ENCODE measurements around the gene HES3.
A peak's percentile ranks its signal among the peaks of the same experiment; 100 is the strongest.
"Not testable (repeated sequence)": the region's sequence is repeated elsewhere in the genome, so short reads cannot be mapped to it uniquely, and the experiment has no call there.

HES3 gene

DNA sequence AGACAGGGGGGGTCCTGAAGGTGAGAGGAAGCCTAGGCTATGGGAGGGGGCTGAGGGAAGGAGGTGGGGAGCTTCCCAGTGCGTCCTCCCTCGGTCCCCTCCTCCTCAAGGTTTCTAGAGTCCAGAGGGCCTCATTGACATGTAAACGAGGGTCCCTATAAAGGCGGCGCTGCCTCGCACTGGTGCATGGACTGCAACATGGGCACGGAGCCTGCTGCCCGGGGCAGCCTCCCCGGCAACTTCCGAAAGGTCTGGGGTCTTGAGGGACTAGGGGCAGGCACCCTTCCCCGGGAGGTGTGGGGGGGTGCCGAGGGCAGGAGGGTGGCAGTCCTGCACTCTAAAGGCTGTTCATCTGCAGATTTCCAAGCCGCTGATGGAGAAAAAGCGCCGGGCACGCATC lies at the start of gene HES3:
HES3 (plus strand) TSS at position 187 of the 400 bp plus-strand sequence; CDS start at position 374, 187 bp downstream.
- no peak for DNase-seq

DNA sequence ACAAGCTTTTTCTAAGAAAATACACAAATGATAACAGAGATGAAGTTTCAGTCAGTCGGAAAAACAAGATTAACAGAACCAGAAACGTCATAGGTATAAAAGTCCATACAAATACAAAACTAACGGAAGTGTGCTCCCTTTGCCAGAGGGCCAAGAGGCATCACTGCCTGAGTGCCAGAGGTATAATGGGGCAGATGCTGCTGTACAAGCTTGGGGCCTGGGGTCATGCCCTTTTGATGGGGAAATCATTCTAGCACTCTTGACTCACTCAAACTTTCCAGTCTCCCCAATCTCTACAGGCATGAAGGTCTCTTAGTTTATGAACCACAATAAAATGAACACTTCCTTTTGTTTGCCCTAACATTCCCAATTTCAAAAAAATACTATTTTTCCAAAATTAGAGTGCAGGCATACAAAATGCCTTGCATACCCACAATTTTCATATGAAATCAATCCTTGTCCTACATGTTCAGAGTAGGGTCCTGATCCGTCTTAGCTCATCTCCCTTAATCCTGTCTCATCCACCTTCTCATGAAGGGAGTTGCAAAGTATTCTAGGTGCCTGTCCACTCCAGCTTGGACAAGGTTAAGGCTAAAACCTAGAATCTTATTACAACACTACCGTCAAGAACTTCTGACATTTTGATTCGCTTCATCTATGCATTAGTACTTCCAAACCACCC lies 46.1 kb upstream of the HES3 start:
- DNase-seq: no peak

GRCh38 chr1:6198646-6199297 lies 45.2 kb upstream of the HES3 start:
- DNase-seq: peak; percentile 37 to 46

GRCh38 chr1:6199298-6200187 lies 44.4 kb upstream of the HES3 start, which contains the start of gene RPL22:
Gene RPL22, minus strand, starts transcription at chr1:6199595. Its CDS starts 22 bp downstream, at chr1:6199573.
- DNase-seq: peak; percentile 98

DNA sequence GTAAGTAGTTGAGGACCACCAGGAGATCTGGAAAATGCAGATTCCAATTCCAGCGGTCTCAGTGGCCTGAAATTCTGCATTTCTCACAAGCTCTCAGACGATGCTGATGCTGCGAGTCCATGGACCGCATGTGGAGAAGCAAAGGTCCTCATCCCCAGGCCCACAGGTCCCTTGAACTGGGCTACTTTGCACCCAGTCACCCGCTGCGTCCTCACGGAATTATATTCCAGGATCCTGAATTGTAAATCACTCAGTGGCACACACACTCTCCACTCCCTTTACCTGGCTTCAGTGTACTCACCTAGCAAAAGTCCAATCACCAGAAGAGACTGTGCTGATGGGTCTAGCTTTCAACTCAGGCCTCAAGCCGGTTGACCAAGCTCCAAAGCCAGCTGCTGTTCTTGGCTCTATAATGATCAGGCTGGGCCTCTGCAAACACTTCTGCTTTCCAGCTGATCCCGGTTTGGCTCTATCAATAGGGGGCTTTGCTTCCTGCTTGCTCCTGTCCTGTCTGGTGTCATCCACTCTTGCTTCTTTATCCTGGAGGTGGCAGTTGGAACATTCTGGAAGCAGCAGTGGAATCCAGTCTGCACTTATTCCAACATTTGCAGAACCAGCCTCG lies 43.7 kb upstream of the HES3 start:
- no peak for DNase-seq

- DNase-seq: no peak
These were observed 41.7 kb upstream of the HES3 start for GRCh38 chr1:6202256-6202655.

GRCh38 chr1:6205849-6206519 lies 38.0 kb upstream of the HES3 start, which contains the start of gene RNF207:
Gene RNF207, plus strand, starts transcription at chr1:6206119. Its CDS starts 417 bp downstream, at chr1:6206536.
- peak; percentile 76 to 80 for DNase-seq

DNA sequence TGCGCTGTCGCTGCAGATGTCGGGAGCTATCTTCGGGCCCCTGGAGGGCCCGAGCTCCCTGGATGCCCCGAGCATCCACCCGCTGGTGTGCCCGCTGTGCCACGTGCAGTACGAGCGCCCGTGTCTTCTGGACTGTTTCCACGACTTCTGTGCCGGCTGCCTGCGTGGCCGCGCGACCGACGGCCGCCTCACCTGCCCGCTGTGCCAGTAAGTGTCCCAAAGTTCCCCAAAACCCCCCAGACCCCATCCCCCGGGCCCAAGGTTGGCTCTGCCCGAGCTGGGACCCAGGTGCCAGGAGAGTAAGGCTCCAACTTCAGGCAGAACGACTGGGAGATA lies 37.5 kb upstream of the HES3 start:
- no peak for DNase-seq

GRCh38 chr1:6207075-6207885 lies 36.7 kb upstream of the HES3 start:
- no peak for DNase-seq

- DNase-seq: no peak
These were observed 36.1 kb upstream of the HES3 start for GRCh38 chr1:6207921-6208320.

GRCh38 chr1:6208723-6209660 lies 35.0 kb upstream of the HES3 start:
- peak; percentile 26 to 49 for DNase-seq

GRCh38 chr1:6209661-6210580 lies 34.1 kb upstream of the HES3 start:
- peak; percentile 31 to 33 for DNase-seq

DNA sequence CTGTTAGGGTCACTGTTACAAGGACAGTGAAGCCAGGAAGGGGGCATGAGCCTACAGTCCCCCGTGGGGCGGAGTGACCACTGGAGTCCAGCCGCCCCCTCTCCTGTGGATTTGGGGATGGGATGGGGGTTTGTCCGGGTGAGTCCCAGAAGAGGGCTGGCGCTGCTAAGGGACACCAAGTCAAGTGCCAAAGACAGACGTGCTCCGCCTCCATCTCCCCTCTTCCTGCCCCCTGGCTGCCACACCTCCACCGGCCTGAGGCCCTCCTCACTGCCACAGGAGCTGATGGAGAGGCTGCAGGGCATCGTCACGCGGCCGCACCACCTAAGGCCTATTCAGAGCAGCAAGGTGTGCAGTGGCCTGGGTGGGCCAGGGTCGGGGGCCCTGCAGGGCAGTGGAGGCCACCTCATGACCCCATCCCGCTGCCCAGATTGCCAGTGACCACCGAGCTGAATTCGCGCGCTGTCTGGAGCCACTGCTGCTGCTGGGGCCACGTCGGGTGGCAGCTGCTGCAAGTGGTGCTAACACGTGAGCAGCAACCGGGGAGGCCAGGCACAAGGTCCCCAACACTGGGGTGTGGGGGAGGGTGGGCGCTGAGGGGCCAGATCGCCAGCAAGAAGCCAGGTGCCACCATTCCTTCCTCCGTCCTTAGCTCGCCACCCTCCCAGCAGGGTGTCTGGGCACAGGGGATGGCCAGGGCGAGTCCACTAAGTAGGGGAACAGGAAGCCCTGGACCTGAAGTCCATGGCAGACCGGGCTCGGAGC lies 33.2 kb upstream of the HES3 start:
- no peak for DNase-seq

DNA sequence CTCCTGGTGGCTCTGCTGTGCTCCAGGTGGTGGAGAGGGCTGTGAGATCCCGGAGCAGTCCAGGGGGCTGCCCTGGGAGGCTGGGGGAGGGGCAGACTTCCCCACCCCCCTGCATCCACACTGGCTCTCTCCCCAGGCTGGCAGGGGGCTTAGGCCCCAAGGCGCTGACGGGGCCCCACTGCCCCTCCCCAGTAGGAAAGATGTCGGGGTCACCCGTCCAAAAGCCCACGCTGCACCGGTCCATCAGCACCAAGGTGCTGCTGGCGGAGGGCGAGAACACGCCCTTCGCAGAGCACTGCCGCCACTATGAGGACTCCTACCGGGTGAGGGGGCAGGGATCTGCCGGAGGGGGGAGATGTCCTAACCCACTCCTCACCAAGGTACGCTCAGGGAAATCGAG lies 32.2 kb upstream of the HES3 start:
- DNase-seq: no peak

- DNase-seq: no peak
These were observed 31.6 kb upstream of the HES3 start for GRCh38 chr1:6212193-6212959.

DNA sequence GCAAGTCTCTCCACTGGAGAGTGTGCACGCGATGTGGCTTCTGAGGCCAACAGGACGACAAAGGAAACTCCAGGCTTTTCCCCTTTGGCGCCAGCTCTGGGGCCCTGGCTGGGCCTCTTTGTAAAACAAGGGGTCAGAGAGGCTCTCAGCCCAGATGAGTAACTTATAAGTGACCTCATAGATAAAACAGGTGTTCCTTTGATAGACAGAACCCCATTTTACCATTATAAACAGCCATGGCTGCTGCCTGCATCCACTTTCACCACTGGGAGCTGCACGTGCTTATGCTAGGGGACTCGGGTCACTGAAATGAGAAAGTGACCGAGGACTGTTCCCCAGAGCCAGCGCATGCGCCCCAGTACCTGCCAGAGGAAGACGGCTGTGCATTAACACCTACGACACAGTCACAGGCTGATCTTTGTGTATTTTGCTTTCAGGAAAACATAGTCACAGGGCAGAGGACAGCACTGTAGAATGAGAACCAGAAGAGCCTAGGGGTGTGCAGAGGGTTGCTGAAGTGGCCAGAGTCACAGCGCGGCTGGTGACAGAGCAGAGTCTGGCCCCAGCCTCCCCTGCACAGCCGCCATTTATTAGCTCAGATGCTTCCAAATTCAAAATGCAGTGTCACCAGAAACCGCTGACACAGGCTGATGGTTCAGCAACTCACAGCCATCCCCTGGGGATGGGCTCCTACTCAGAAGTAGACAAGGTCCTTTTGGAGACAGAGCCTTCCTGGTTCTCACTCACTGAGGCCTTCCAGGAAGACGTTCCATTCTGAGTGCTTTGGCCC lies 25.4 kb upstream of the HES3 start:
- no peak for DNase-seq

DNA sequence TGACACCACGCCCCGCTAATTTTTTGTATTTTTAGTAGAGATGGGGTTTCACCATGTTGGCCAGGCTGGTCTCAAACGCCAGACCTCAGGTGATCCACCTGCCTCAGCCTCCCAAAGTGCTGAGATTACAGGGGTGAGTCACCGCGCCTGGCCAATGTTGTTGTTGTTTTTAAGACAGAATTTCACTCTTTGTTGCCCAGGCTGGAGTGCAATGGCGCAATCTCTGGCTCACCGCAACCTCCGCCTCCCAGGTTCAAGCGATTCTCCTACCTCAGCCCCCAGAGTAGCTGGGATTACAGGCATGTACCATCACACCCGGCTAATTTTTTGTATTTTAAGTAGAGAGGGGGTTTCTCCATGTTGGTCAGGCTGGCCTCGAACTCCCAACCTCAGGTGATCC lies 24.3 kb upstream of the HES3 start:
- not testable (repeated sequence) for DNase-seq

Measured in stimulated activated CD4-positive, alpha-beta T cell treated with anti-CD3 and anti-CD28 coated beads, Interleukin-2, amount 100 ng/mL, for 24 hours (primary cell).